Left ventricle myocardium inferior (tissue), 1 donor: Measurements from ENCODE around the gene ANKIB1. TPM values are rescaled to one million over a fixed set of nuclear protein-coding genes. Genes with fewer than 3 reads are reported as not detected.
A peak's percentile ranks its signal among the peaks of the same experiment; 100 is the strongest.
"Not testable (repeated sequence)": the region's sequence is repeated elsewhere in the genome, so short reads cannot be mapped to it uniquely, and the experiment has no call there.

ENCODE experiments used
- DNase-seq: peaks from one replicate; pipeline ENCODE4 v3.0.0-alpha.2; 2020
- H3K27ac ChIP-seq: fragments of 200-600 bp; replicated peaks from 2 replicates; pipeline ENCODE4 v1.8.0; 2021
- H3K27me3 ChIP-seq: fragments of 200-600 bp; 2 replicates; pipeline ENCODE4 v1.8.0; 2021; ENCODE audit warnings: low read depth
- H3K36me3 ChIP-seq: fragments of 200-600 bp; 2 replicates; pipeline ENCODE4 v1.8.0; 2021
- H3K4me1 ChIP-seq: fragments of 200-600 bp; 2 replicates; pipeline ENCODE4 v1.8.0; 2021
- H3K4me3 ChIP-seq: fragments of 200-600 bp; 2 replicates; pipeline ENCODE4 v1.8.0; 2021; ENCODE audit warnings: mild to moderate bottlenecking, moderate library complexity
- H3K9me3 ChIP-seq: fragments of 200-600 bp; replicated peaks from 2 replicates; pipeline ENCODE4 v1.8.0; 2021
- intact Hi-C: fragments of 100-400 bp; cut with micrococcal nuclease; formaldehyde crosslinking; loops from one replicate; pipeline ENCODE4 v1.11.0; 2022
- total RNA-seq: library from RNA; stranded (reverse); fragmentation: NEBNext Ultra II Directional; extraction: Animal tissue kit (Norgen Biotek cat#: 25700); gene quantifications from one replicate; pipeline ENCODE4 v1.2.1, GENCODE V29; 2021
- TF ChIP-seq, protein P1 (sequence below): fragments of 200-600 bp; IDR thresholded peaks from 2 replicates; pipeline ENCODE4 v1.8.0; 2021; ENCODE audit warnings: antibody characterized with exemption, mild to moderate bottlenecking, borderline replicate concordance
- donor health status: DM: no; HTN: yes; CAD: no; lungs with severe emphysema.

The ANKIB1 gene
- total RNA-seq, 1 donor from 2014 or later = 49.9 TPM

DNA sequence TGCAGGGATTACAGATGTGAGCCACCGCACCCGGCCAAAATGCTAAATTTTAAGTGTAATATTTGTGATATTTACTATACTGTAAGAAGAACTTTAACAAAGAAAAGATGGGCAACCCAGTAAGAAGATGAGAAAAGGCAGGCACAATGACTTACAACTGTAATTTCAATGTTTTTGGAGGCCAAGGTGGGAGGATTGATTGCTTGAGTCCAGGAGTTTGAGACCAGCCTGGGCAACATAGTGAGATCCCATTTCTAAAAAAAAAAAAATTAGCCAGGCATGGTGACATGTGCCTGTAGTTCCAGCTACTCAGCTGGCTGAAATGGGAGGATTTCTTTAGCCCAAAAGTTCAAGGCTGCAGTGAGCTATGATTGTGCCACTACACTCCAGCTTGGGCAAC, 189.8 kb downstream of the ANKIB1 start:
- TF ChIP-seq, protein P1, sequence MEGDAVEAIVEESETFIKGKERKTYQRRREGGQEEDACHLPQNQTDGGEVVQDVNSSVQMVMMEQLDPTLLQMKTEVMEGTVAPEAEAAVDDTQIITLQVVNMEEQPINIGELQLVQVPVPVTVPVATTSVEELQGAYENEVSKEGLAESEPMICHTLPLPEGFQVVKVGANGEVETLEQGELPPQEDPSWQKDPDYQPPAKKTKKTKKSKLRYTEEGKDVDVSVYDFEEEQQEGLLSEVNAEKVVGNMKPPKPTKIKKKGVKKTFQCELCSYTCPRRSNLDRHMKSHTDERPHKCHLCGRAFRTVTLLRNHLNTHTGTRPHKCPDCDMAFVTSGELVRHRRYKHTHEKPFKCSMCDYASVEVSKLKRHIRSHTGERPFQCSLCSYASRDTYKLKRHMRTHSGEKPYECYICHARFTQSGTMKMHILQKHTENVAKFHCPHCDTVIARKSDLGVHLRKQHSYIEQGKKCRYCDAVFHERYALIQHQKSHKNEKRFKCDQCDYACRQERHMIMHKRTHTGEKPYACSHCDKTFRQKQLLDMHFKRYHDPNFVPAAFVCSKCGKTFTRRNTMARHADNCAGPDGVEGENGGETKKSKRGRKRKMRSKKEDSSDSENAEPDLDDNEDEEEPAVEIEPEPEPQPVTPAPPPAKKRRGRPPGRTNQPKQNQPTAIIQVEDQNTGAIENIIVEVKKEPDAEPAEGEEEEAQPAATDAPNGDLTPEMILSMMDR = no peak
- Histone ChIP-seq H3K27ac (no peak overlapping the region), H3K9me3 (no peaks in the 10 kb centered on the region), H3K4me3 (no peak overlapping the region), H3K27me3 (peaks cover 16% of the 10 kb centered on the region), H3K4me1 (no peaks in the 10 kb centered on the region), H3K36me3 (no peaks in the 10 kb centered on the region)
- DNase-seq = no peak
- intact Hi-C loops = no loop called here

DNA sequence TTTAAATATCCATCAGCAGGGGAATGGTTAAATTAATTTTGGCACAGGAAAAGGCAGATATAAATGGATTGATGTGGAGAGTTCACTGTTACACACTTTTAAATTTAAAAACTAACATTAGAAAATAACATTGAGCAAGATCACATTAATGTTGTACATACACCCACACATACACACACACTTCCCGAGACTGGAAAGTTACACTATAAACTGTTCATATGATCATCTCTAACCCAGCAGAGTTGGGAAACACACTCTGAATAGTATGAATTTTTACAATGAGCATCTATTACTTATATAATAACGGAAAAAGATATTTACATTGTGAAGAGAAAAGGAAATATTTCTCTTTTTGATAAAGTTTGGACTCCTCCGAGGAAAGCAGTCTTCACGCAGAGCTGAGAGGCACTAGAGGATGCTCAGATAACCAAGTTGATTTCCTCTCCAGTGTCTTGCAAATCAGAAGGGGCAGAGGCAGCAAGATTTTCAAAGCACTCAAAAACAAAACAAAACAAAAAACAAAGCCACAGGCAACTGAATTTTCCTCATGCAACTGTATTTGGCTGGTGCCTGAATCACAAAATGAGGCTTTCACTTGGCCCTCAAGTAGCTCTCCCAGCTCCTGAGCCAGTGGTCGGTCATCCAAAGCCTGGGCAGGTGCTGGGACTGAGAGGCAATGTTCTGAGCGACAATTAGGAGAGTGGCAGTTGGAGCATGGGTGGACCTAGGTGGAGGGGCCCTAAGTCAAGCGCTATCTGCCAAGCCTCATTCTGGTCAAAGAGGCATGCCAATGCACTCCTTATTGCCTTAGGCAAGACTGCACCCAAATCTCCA, 191.1 kb downstream of the ANKIB1 start:
- no peaks in the 10 kb centered on the region for H3K9me3 ChIP-seq
- DNase-seq = no peak
- H3K27me3 ChIP-seq = peaks cover 16% of the 10 kb centered on the region
- H3K36me3 ChIP-seq = no peaks in the 10 kb centered on the region
- H3K27ac ChIP-seq = no peak overlapping the region
- H3K4me1 ChIP-seq = no peaks in the 10 kb centered on the region
- TF ChIP-seq, protein P1 = no peak
- H3K4me3 ChIP-seq = no peak overlapping the region
- intact Hi-C loops = no loop called here

DNA sequence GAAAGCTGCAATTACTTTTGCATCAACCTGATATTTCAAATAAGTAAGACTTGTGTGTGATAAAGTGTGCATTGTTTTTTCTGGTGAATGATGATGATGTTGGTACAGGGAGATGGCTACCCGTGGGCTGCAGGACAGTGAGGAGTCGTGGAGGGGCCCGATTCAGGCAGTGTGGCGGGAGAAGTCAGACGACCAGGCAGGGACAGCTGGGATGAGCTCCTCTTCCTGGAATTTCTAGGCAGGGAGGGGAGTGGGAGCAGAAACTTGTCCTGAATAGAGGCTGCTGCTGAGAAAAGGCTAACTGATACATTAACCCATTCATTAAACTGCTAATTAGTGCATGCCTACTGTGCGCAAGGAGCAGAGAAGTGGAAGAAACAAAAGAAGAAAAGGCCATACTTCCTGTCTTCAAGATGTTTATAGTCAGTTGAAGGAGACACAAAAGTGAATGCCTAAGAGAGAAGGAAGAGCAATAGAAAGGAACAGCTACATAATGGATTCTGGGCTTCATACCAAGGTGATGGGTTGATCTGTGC, 192.2 kb downstream of the ANKIB1 start:
- Histone ChIP-seq H3K36me3 (no peaks in the 10 kb centered on the region), H3K27me3 (peaks cover 16% of the 10 kb centered on the region), H3K9me3 (no peaks in the 10 kb centered on the region)

DNA sequence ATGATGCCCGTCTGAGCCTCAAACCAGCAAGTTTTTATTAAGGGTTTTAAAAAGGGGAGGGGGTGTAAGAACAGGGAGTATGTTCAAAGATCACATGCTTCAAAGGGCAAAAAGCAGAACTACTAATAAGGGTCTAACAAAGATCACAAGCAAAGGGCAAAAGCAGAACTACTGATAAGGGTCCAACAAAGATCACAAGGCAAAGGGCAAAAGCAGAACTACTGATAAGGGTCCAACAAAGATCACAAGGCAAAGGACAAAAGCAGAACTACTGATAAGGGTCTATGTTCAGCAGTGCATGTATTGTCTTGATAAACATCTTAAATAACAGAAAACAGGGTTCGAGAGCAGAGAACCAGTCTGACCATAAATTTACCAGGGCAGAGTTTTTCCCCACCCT, 196.9 kb downstream of the ANKIB1 start:
- H3K36me3 ChIP-seq, H3K9me3 ChIP-seq, intact Hi-C loops, H3K27ac ChIP-seq, DNase-seq, H3K27me3 ChIP-seq, H3K4me3 ChIP-seq, H3K4me1 ChIP-seq: not testable (repeated sequence)

More for the DNA sequence above, 192.2 kb downstream of the ANKIB1 start:
- no peak for DNase-seq
- intact Hi-C loops = no loop called here
- H3K4me3 ChIP-seq = no peak overlapping the region
- no peak overlapping the region for H3K27ac ChIP-seq
- no peaks in the 10 kb centered on the region for H3K4me1 ChIP-seq
- TF ChIP-seq, protein P1 = no peak

DNA sequence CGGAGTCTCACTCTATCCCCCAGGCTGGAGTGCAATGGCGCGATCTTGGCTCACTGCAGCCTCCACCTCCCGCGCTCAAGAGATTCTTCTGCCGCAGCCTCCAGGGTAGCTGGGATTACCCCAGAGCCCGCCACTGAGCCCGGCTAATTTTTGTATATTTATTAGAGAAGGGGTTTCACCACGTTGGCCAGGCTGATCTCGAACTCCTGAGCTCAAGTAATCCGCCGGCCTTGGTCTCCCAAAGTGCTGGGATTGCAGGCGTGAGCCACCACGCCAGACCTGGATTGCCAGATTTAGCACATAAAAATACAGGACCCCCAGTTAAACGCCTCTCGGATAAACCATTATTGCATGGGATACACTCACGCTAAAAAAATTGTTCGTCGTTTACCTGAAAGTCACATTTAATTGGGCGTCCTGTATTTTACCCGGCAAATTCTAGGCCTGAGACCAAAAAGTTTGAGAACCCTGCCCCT, 201.1 kb downstream of the ANKIB1 start:
- Histone ChIP-seq H3K4me1 (peaks cover 29% of the 10 kb centered on the region), H3K9me3 (no peaks in the 10 kb centered on the region), H3K4me3 (peak overlapping the region; percentile 100), H3K36me3 (peaks cover 28% of the 10 kb centered on the region), H3K27ac (peak overlapping the region; percentile 98), H3K27me3 (no peaks in the 10 kb centered on the region)
- intact Hi-C loops = no loop called here
- TF ChIP-seq, protein P1 = no peak
- DNase-seq = no peak
